IPS-18a (cell line): ENCODE results near the gene DIP2A.
"Not testable (repeated sequence)": the region's sequence is repeated elsewhere in the genome, so short reads cannot be mapped to it uniquely, and the experiment has no call there.

Experiments
- H3K27ac ChIP-seq: one replicate; pipeline ENCODE4 v1.5.1; 2013; ENCODE audit warnings: low read length
- H3K27me3 ChIP-seq: one replicate; pipeline ENCODE4 v1.6.1; 2013; ENCODE audit warnings: mild to moderate bottlenecking, low read length; ENCODE audit not compliant: control insufficient read depth, insufficient read depth
- H3K36me3 ChIP-seq: one replicate; pipeline ENCODE4 v1.6.1; 2013; ENCODE audit warnings: low read depth, low read length; ENCODE audit not compliant: control insufficient read depth
- H3K4me1 ChIP-seq: one replicate; pipeline ENCODE4 v1.6.1; 2013; ENCODE audit warnings: low read depth, low read length; ENCODE audit not compliant: control insufficient read depth
- H3K4me3 ChIP-seq: one replicate; pipeline ENCODE4 v1.5.1; 2013; ENCODE audit warnings: low read length
- H3K9ac ChIP-seq: one replicate; pipeline ENCODE4 v1.6.1; 2013; ENCODE audit warnings: mild to moderate bottlenecking, low read length, moderate library complexity
- H3K9me3 ChIP-seq: one replicate; pipeline ENCODE4 v1.6.1; 2013; ENCODE audit warnings: low read depth, low read length; ENCODE audit not compliant: control insufficient read depth

DIP2A gene

DNA sequence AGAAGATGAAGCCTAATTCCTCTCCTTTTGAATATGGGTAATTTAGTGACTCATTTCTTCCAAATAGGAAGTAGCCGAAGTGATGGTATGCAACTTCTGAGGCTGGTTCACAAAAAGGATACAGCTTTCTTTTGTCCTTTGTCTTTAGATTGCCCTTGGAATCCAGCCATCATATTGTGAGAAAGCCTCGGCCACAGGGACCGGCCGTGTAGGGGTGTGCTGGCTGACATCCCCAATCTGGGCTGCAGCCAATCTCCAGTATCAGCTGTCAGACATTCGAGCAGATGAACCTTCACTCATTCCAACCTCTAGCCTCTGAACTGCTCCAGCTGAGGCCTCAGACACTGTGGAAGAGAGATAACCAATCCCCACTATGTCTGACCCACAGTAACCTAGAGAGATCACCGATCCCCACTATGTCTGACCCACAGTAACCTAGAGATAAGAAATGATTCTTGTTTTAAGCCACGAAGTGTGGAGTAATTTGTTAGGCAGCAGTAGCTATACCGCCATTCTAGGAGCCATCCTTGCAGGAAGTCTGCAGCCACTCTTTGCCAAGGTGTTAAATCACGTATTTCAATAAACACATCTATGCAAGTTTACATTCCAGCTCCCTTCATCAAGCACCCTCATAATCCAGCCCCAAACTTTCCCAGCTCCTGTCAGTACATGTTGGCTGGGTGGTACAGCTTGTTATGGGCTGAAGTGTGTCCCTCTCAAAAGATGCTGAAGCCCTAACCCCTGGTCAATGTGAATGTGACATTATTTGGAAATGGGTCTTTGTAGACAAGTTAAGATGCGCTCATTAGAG is 2.9 kb upstream of the DIP2A start:
- Histone ChIP-seq H3K9ac (no peak overlapping the region), H3K27me3 (no peaks in the 10 kb centered on the region), H3K9me3 (no peaks in the 10 kb centered on the region), H3K27ac (no peak overlapping the region), H3K4me3 (no peak overlapping the region), H3K4me1 (peaks cover 9% of the 10 kb centered on the region), H3K36me3 (peaks cover 19% of the 10 kb centered on the region)

DNA sequence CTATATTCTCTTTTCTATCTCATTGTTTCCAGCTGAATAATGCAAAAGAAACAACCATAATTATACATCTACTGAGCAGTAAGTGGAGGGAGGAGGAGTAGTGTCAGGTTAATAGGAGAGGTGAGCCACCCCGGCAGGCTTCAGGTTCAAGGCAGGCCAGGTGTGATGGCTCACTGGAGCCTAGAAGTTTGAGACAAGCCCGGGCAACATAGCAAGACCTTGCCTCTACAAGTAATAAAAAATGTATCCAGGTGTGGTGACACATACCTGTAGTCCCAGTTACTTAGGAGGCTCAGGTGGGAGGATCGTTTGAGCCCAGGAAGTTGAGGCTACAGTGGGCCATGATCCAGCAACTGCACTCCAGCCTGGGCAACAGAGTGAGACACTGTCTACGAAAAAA is 1.9 kb upstream of the DIP2A start:
- Histone ChIP-seq H3K4me1 (peaks cover 9% of the 10 kb centered on the region), H3K27me3 (no peaks in the 10 kb centered on the region), H3K9ac (no peak overlapping the region), H3K36me3 (peaks cover 19% of the 10 kb centered on the region), H3K9me3 (no peaks in the 10 kb centered on the region), H3K27ac (no peak overlapping the region), H3K4me3 (peak overlapping the region; percentile 84)

DNA sequence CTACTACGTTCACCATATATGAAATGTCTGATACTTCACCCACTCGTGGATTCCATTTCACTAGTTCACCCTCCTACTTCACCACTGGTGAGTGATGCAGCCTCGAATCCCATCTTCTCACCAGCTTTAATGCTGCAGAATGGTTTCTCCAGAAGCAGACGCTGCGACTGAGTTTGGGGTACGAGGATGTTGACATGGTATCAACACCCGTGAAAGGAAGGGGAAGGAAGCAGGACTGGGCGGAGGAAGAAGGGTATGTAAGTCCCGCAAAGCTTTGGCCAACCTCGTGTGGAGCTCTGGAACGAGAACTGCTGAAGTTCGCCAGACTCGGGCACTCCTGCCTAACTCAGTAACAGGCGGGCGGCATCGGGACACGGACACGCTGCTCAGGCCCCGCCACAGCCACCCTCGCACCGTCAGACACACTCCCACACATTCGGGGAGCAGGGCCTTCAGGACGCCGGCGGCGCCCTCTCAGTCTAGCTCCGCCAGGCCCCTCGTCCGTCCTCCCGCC is 833 bp upstream of the DIP2A start:
- Histone ChIP-seq H3K27me3 (no peaks in the 10 kb centered on the region), H3K36me3 (peaks cover 19% of the 10 kb centered on the region), H3K9ac (peak overlapping the region; percentile 92), H3K4me1 (peaks cover 9% of the 10 kb centered on the region), H3K9me3 (no peaks in the 10 kb centered on the region), H3K4me3 (peak overlapping the region; percentile 84), H3K27ac (peak overlapping the region; percentile 70)

DNA sequence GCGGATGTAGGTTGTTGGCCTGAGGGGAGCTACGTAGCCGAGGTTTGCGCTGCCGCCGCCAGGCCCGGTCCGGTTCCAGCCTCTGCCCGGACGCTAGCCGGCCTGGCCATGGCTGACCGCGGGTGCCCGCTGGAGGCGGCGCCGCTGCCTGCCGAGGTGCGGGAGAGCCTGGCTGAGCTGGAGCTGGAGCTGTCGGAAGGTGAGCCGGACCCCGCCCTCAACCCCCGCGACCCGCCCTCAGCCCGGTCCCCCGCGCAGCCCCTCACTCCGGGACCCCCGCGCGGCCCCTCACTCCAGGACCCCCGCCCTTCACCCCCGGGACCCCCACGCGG is 299 bp downstream of the DIP2A start:
- Histone ChIP-seq H3K9me3 (no peaks in the 10 kb centered on the region), H3K27me3 (no peaks in the 10 kb centered on the region), H3K4me1 (peaks cover 9% of the 10 kb centered on the region), H3K27ac (no peak overlapping the region), H3K4me3 (peak overlapping the region; percentile 58), H3K9ac (peak overlapping the region; percentile 42), H3K36me3 (peaks cover 22% of the 10 kb centered on the region)

DNA sequence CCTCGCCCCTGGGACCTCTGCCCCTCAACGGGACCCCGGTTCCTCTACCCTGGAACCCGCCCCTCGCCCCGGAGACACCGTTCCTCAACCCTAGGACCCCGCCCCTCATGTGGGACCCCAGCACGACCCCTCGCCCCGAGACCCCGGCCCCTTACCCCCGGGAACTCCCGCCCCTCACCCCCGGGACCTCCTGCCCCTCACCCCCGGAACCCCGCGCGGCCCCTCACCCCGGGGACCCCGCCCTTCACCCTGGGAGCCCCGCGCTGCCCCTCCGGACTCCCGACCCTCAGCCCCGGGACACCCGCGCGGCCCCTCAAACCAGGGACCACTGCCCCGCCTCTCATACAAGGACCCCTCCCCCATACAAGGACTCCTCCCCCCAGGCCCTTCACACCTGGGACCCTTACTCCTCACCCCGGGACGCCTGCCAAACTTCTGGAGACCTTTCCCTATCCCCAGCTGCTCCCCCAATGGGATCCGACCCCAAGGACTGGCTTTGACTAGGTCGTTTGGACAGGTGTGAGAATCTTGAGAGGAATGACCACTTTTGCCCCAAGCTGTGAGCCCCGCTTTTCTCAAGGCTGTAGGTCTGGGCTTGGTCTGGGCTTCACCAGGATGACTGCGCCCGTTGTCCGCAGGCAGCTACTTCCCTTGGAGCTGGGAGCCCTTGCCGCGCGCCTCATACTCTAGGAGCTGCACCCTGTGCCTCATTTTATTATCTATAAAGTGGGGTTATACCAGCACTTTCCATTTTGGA is 843 bp downstream of the DIP2A start:
- Histone ChIP-seq H3K9me3 (no peaks in the 10 kb centered on the region), H3K4me1 (peaks cover 9% of the 10 kb centered on the region), H3K27ac (no peak overlapping the region)

DNA sequence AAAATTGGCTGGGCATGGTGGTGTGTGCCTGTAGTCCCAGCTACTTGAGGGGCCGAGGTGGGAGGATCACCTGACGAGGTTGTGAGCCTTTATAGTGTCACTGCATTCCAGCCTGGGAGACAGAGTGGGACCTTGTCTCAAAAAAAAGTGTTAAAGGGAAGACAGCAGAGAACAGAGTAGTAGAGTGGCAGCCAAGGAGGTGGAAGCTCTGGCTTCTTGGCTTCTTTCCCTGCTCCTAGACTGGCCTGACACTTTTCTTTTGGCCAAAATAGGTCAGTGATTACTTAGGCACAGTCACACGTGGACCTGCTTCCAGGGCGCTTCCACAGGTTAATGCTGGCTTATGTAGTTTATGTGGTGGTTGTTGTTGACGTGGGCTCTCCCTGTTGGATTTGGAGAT is 3.2 kb downstream of the DIP2A start:
- H3K27me3 ChIP-seq, result no peaks in the 10 kb centered on the region
- H3K4me3 ChIP-seq, result no peak overlapping the region
- peaks cover 9% of the 10 kb centered on the region for H3K4me1 ChIP-seq
- peaks cover 3% of the 10 kb centered on the region for H3K36me3 ChIP-seq
- H3K9ac ChIP-seq, result no peak overlapping the region
- H3K27ac ChIP-seq, result no peak overlapping the region
- no peaks in the 10 kb centered on the region for H3K9me3 ChIP-seq

More for the DNA sequence above, 843 bp downstream of the DIP2A start:
- peaks cover 18% of the 10 kb centered on the region for H3K36me3 ChIP-seq
- peak overlapping the region; percentile 42 for H3K9ac ChIP-seq
- no peaks in the 10 kb centered on the region for H3K27me3 ChIP-seq
- H3K4me3 ChIP-seq, result peak overlapping the region; percentile 58

DNA sequence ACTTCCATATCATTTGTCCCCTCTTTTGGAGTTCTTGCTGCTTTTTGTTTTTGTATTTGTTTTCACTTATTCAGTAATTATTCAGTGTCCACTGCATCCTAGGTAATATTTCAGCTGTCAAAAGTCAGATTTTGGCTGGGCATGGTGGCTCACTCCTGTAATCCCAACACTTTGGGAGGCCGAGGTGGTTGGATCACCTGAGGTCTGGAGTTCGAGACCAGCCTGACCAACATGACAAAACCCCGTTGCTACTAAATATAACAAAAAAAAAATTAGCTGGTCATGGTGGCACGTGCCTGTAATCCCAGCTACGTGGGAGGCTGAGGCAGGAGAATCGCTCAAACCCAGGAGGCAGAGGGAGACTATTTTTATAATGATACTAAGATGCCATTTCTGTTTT is 6.5 kb downstream of the DIP2A start:
- not testable (repeated sequence) for H3K9me3 ChIP-seq, H3K9ac ChIP-seq, H3K27ac ChIP-seq, H3K36me3 ChIP-seq, H3K4me1 ChIP-seq, H3K27me3 ChIP-seq, H3K4me3 ChIP-seq

DNA sequence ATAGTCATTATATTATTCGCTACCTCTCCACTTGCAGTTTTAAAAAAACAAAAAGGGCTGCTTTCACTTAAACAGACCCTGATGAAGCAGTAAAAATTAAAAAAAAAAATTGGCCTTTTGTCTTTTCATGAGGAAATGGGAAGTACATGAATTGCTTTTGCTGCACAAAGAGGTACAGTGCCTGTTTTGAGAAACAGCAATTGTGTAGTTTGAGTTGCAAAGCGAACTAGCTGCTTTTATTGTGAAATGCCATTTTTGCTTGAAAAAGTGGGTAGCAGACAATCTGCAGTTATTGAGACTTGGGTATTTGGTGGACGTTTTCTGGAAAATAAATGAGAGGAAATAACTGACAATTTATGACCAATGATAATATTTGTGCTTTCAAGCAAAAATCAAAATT is 7.0 kb downstream of the DIP2A start:
- no peaks in the 10 kb centered on the region for H3K9me3 ChIP-seq
- no peak overlapping the region for H3K4me3 ChIP-seq
- H3K4me1 ChIP-seq, result no peaks in the 10 kb centered on the region
- H3K36me3 ChIP-seq, result peaks cover 3% of the 10 kb centered on the region
- H3K27me3 ChIP-seq, result no peaks in the 10 kb centered on the region
- H3K9ac ChIP-seq, result no peak overlapping the region
- no peak overlapping the region for H3K27ac ChIP-seq

DNA sequence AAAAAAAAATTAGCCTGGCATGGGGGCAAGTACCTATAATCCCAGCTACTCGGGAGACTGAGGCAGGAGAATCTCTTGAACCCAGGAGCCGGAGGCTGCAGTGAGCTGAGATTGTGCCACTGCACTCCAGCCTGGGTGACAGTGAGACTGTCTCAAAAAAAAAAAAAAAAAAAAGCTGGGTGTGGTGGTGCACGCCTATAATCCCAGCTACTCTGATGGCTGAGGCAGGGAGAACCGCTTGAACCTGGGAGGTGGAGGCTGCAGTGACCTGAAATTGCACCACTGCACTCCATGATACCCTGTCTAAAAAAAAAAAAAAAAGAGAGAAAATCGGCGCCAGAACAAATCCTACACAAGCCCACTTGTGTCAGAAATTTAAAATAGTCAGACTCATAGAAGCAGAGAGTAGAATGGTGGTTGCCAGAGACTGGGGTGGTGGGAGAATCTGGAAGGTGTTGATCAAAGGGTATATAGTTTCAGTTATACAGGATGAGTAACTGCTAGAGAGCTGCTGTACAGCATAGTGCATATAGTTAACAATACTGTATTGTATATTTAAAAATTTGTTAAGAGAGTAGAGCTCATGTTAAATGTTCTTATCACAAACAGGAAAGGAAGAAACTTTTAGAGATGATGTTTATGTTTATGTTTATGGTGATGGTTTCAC is 9.6 kb downstream of the DIP2A start:
- no peak overlapping the region for H3K9ac ChIP-seq
- no peaks in the 10 kb centered on the region for H3K9me3 ChIP-seq
- no peaks in the 10 kb centered on the region for H3K4me1 ChIP-seq
- H3K27me3 ChIP-seq, result no peaks in the 10 kb centered on the region
- H3K27ac ChIP-seq, result no peak overlapping the region
- H3K36me3 ChIP-seq, result peaks cover under 1% of the 10 kb centered on the region
- no peak overlapping the region for H3K4me3 ChIP-seq

DNA sequence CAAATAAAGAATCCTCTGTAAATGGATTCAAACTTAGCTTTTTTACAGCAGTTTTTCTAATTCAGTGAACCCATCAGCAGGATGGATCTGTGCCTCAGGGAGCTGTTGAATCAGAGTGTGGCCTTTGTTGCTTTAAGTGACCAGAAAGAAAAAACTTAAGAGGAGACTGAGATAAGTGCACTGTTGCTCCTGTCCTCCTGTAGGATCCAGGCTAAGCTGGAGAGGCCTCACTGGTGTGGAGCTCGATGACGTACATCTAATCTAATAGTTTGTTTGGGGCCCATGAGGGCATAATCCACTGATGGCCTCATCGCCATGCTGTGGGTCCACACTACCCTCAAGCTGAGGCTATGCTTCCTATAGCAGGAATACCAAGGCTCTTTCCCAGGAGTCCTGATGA is 10.6 kb downstream of the DIP2A start:
- no peaks in the 10 kb centered on the region for H3K9me3 ChIP-seq

DNA sequence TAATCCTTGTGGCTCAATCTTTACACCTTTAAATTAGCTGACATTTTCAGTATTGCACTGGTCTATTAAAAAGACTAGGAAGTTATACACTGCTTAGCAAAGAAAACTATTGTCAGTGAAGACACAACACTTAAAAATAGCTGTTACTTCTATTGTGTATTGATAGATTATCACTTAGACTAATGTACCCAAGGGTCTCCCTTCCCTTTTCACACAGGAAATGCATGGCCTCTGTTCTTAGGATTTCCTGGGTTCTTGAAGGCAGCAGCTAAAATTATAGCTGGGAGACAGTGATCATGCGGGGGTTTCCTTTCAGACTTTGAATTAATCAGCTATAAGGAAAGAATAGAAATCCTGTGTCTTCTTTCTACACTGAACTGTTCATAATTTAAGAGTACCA is 12.8 kb downstream of the DIP2A start:
- no peak overlapping the region for H3K27ac ChIP-seq
- H3K4me1 ChIP-seq, result no peaks in the 10 kb centered on the region
- H3K36me3 ChIP-seq, result no peaks in the 10 kb centered on the region
- H3K9me3 ChIP-seq, result no peaks in the 10 kb centered on the region
- no peak overlapping the region for H3K9ac ChIP-seq
- no peak overlapping the region for H3K4me3 ChIP-seq
- H3K27me3 ChIP-seq, result no peaks in the 10 kb centered on the region

More for the DNA sequence above, 10.6 kb downstream of the DIP2A start:
- Histone ChIP-seq H3K4me3 (no peak overlapping the region), H3K4me1 (no peaks in the 10 kb centered on the region), H3K9ac (no peak overlapping the region), H3K27ac (no peak overlapping the region), H3K27me3 (no peaks in the 10 kb centered on the region), H3K36me3 (no peaks in the 10 kb centered on the region)
